HT1080 (cell line): Measurements from ENCODE around the gene DIDO1. TPM values are rescaled to one million over a fixed set of nuclear protein-coding genes. Genes with fewer than 3 reads are reported as not detected.
A peak's percentile ranks its signal among the peaks of the same experiment; 100 is the strongest.

Source experiments
- DNase-seq: peaks from one replicate; pipeline ENCODE4 v3.0.0-alpha.2; 2015; ENCODE audit warnings: low read depth
- polyA plus RNA-seq, 2 experiments: library from polyadenylated mRNA; depleted of rRNA; stranded (reverse); fragments of >200 nt; gene quantifications; 2 replicates each; pipeline ENCODE4 v1.2.3, GENCODE V29; 2015
- total RNA-seq: library from RNA; depleted of rRNA; stranded (reverse); fragments of >200 nt; shearing (Covaris generic); gene quantifications from 2 replicates; pipeline ENCODE4 v1.2.3, GENCODE V29; 2014; rRNA removed

Gene DIDO1
- 25.9 and 31.1 TPM in 2 replicates for total RNA-seq
- 17.1 and 20.8 TPM in 2 replicates for polyA plus RNA-seq (2015; cell fraction: cytosol; rRNA removed)
- 78.3 and 96.6 TPM in 2 replicates for polyA plus RNA-seq (2015; cell fraction: nucleus; rRNA removed)

- peak; percentile 81 for DNase-seq
Measured at GRCh38 chr20:62926229-62927127, at the start of gene DIDO1. Gene DIDO1 (minus strand): TSS chr20:62926505.

- DNase-seq, result no peak
Measured at GRCh38 chr20:62975251-62975760, 49.0 kb upstream of the DIDO1 start.

- DNase-seq, result no peak
Measured at GRCh38 chr20:62972845-62973745, 46.8 kb upstream of the DIDO1 start.

DNA sequence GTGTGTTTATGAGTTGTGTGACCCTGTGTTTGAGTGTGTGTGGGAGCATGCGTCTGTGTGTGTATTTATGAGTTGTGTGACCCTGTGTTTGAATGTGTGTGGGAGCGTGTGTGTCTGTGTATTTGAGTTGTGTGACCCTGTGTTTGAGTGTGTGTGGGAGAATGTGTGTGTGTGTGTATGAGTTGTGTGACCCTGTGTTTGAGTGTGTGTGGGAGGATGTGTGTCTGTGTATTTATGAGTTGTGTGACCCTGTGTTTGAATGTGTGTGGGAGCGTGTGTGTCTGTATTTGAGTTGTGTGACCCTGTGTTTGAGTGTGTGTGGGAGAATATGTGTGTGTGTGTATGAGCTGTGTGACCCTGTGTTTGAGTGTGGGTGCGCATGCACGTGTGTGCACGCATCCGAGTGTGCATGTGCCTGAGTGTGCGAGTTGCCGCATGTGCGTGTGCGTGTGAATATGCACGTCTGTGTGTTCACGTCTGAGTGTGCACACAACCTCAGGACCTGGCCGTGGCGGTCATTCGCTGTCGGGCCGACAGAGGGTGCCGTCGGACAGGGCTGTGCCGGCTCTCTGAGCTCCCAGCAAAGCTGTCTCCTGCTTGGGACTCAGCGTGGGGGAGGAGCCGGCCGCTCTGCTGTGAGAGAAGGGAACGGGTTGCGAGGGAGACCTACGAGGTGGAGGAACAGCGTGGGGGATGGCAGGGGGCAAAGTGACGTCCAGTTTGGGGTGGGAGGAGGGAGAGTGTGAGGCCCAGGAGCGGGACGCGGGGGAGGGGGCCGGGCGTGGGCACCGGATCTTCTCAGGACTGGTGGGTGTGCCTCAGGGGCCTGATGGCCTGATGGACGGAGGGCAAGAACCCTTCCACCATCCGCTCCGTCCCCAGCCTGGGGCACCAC is 45.9 kb upstream of the DIDO1 start:
- peak; percentile 63 for DNase-seq

DNA sequence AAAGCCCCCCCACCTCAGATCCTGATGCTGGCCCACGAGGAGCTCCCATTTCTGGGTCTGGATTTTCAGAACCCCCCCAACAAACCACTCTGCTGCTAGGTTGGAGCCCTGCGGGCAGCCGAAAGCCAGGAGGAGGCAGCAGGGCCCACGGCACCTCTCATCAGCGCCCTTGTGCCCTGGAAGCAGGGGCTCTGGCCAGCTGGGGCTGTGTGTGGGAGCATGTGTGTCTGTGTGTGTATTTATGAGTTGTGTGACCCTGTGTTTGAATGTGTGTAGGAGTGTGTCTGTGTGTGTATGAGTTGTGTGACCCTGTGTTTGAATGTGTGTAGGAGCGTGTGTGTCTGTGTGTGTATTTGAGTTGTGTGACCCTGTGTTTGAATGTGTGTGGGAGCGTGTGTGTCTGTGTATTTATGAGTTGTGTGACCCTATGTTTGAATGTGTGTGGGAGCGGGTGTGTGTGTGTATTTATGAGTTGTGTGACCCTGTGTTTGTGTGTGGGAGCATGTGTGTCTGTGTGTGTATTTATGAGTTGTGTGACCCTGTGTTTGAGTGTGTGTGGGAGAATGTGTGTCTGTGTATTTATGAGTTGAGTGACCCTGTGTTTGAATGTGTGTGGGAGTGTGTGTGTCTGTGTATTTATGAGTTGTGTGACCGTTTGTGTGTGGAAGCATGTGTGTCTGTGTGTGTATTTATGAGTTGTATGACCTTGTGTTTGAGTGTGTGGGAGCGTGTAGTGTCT is 45.1 kb upstream of the DIDO1 start:
- DNase-seq, result no peak

- DNase-seq, result no peak
Measured at GRCh38 chr20:62970307-62971210, 44.3 kb upstream of the DIDO1 start.

- DNase-seq, result no peak
Measured at GRCh38 chr20:62969939-62970306, 43.6 kb upstream of the DIDO1 start.

- no peak for DNase-seq
Measured at GRCh38 chr20:62969179-62969760, 43.0 kb upstream of the DIDO1 start.

DNA sequence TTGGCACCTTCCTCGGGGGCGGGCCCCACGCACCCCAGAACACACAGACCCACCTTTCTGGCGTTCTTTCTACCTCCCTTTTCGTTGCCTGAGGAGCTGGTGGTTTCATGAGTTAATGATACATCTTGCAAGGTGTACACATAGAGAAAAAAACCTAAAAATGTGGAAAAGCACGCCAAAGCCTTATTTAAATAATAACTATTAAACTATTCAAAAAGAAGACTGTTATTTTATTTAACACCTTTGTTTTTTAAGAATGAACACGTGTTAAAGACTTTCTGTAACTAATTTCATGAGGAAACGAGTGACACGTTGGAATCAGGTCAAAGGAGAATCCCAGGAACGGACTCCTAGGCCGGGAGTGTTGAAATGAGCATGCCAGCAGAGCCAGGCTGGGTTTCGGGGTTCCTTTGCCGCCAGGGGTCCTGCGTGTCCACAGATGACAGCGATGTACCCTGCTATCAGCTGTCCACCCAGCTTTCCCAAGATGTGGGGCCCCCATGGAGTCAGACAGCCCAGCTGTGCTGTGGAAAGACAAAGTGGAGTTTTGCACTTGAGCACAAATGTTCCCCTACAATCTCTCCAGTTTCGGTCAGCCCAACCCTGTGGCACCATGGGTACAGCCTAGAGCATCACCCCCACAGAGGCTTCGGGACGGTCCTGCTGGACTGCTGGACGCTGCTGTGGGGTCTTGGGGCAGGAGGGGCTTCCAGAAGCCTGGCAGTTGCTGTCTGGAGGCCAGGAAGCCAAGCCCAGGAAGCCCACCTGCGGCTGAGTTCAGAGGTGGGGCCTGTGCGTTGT is 42.3 kb upstream of the DIDO1 start:
- no peak for DNase-seq

DNA sequence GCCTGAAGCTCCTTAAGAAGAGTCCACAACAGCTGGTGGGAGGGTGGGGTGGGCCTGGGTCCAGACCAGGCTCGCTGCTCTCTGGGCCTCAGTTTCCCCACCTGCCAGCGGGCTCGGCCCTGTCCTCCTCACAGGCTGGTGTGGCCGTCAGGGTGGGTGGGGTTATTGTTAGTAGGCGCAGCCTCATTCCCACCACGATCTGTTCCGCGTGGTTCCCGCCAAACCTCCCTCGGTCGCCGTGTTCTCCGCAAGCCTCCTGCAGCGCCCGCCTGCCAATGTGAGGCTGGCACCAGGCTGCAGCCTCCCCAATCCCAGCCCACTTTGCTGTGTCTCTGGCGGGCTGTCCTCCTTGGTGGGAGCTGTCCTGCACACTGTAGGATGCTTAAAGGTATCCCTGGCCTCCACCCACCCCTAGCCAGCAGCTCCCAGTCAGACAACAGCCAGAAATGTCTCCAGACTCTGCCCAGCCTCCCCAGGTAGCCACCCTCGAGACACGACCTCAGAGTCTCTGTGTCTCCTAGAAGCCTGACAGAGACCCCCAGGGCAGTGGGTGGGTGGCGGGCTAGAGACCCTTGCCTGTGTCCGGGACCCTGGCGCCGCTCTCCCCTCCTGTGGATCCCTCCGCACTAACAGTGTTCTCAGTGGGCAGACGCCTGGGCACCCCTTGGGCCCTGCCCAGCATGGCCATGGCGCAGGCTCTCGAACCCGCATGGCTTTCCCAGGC is 41.5 kb upstream of the DIDO1 start:
- DNase-seq, result no peak

DNA sequence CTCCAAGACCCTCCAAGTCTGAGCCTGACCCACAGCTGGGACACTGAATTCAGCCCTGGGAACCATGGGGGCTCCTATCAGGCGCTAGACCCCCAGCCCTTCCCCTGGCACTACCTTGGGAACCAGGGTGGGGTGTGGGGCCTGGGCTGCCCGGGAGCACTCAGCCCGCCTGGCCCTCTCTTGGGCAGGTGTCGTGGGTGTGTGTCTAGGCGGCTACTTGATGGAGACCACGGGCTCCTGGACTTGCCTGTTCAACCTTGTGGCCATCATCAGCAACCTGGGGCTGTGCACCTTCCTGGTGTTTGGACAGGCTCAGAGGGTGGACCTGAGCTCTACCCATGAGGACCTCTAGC is 40.8 kb upstream of the DIDO1 start:
- DNase-seq, result no peak

- no peak for DNase-seq
Measured at GRCh38 chr20:62966212-62967148, 40.2 kb upstream of the DIDO1 start.

DNA sequence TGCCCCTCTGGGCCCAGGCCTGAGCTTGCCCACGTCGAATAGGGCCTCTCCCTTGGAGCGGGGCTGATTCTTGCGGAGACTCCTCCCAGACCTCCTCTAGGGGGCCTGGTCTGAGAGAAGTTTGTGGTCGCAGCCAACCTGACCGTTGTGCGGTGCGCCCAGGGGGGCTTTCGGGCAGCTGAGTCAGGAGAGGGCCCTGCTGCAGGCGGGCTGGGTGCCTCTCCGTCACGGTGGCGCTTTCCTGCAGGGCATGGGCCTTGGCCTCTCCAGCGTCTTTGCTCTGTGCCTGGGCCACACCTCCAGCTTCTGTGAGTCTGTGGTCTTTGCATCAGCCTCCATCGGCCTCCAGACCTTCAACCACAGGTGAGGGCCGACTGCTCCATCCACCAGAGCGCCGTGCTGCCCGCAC is 39.1 kb upstream of the DIDO1 start:
- no peak for DNase-seq

DNA sequence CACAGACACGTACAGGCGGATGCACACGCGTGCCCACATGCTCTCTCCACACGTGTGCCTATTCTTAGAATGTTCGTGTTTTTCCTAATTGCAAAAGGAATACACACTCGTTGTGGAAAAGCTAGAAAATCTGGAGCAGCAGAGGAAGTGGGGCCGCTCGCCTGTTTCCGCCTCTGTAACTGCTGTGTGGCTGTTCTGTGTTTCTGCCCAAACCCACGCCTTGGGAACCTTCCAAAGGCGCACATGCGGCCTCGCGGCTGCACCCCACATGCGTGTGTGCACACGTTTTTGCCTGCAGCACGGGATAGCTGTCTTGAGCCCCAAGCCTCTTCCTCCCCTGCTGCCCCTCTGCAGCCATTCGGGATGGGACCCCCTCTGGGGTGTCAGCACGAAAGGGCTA is 38.4 kb upstream of the DIDO1 start:
- no peak for DNase-seq

- no peak for DNase-seq
Measured at GRCh38 chr20:62963614-62964397, 37.5 kb upstream of the DIDO1 start.
